22Rv1 (cell line): ENCODE results near the gene PTPRM.

Experiments used
- ZFX ChIP-seq: fragments of 450-650 bp; IDR thresholded peaks from 2 replicates; pipeline ENCODE4 v1.6.1; 2017; ENCODE audit warnings: antibody characterized with exemption, borderline replicate concordance
- TF ChIP-seq, protein P1 (sequence below): fragments of 450-650 bp; IDR thresholded peaks from 2 replicates; pipeline ENCODE4 v1.5.1; 2017; ENCODE audit warnings: mild to moderate bottlenecking

DNA sequence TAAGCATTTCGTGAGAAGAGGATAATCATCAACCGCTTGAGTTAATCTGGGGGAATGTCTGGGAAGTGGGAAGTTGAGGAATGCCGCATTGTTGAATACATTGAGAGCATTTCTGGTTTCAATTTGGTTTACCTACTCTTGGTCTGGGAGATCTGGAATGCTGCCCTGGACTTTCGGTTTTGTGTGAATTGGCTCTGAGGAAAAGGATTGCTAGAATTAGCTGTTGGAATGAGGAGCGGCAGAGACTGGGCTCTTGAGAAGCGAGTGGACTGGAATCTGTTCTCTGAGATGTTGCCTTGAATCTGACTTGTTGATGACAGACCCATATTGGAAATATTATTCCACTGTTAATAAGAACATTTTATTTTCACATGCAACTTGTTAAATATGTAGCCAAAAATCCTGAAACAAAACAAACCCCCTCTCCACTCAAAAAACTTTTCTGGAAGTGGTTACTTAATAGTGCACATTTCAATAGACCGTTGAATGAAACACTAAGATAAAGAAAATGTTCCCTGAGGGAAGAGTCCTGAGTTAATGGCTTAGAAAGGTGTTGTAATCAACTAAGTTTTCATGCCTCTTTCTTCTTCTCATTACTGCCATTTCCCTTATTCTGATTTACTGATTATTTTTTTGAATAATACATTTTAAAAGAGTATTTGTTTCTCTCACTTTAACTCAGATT is 50.8 kb downstream of the PTPRM start:
- TF ChIP-seq, protein P1, sequence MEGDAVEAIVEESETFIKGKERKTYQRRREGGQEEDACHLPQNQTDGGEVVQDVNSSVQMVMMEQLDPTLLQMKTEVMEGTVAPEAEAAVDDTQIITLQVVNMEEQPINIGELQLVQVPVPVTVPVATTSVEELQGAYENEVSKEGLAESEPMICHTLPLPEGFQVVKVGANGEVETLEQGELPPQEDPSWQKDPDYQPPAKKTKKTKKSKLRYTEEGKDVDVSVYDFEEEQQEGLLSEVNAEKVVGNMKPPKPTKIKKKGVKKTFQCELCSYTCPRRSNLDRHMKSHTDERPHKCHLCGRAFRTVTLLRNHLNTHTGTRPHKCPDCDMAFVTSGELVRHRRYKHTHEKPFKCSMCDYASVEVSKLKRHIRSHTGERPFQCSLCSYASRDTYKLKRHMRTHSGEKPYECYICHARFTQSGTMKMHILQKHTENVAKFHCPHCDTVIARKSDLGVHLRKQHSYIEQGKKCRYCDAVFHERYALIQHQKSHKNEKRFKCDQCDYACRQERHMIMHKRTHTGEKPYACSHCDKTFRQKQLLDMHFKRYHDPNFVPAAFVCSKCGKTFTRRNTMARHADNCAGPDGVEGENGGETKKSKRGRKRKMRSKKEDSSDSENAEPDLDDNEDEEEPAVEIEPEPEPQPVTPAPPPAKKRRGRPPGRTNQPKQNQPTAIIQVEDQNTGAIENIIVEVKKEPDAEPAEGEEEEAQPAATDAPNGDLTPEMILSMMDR, result no peak
- no peak for TF ChIP-seq ZFX
